Measurements from ENCODE around the gene LARP1B. TPM values are rescaled to one million over a fixed set of nuclear protein-coding genes. Genes with fewer than 3 reads are reported as not detected.

The LARP1B gene
- total and polyA plus RNA-seq, 2 of the 8 experiments (the other 6 are each of a cell fraction or from before 2014, with no cell fraction given) = 10.6 to 47.0 TPM

- no peak overlapping the region for H3K23ac ChIP-seq (ENCODE audit: insufficient read length)
- no peak overlapping the region for H2BK120ac ChIP-seq (replicated peaks; ENCODE audit: low read depth, low read length)
- no peak overlapping the region for H2AFZ ChIP-seq (ENCODE audit: low read length)
- no peaks in the 10 kb centered on the region for H3K9me3 ChIP-seq (ENCODE audit: insufficient read depth in 2 of 2, low read depth in 1 of 2, low read length in 1 of 2)
- no peak overlapping the region for H3K9ac ChIP-seq (replicated peaks in 1 of 4; ENCODE audit: extremely low read depth in 1 of 4, low read depth in 3 of 4, low read length in 3 of 4)
- H2BK15ac ChIP-seq (ENCODE audit: low read length) = no peak overlapping the region
- H3K56ac ChIP-seq (replicated peaks; ENCODE audit: insufficient read length, low read depth, low read length) = no peak overlapping the region
- no peaks in the 10 kb centered on the region for H3K36me3 ChIP-seq (ENCODE audit: control insufficient read depth in 2 of 4, insufficient read depth in 4 of 4, low read length in 3 of 4)
- no peak for DNase-seq (ENCODE audit: low read depth in 1 of 2, low spot score in 2 of 2)
- H3K27ac ChIP-seq (ENCODE audit: low read depth, low read length) = no peak overlapping the region
- no peak overlapping the region for H4K91ac ChIP-seq (replicated peaks; ENCODE audit: insufficient read length, low read length)
- H2BK20ac ChIP-seq (ENCODE audit: low read length) = no peak overlapping the region
- no peaks in the 10 kb centered on the region; a peak in 1 of 4 replicates for H3K79me2 ChIP-seq (ENCODE audit: control insufficient read depth in 1 of 2, insufficient read depth in 2 of 2, low read length in 2 of 2)
- no peak overlapping the region for H3K14ac ChIP-seq (ENCODE audit: insufficient read length)
- no peak overlapping the region for H3K4me3 ChIP-seq (ENCODE audit: extremely low read depth in 1 of 4, insufficient read depth in 2 of 4, low read depth in 3 of 4, low read length in 4 of 4)
- no peak for FAIRE-seq
- no peaks in the 10 kb centered on the region for H3K23me2 ChIP-seq (ENCODE audit: low read depth, low read length)
- H3K27me3 ChIP-seq (replicated peaks in 1 of 4; ENCODE audit: control insufficient read depth in 3 of 4, extremely low read depth in 1 of 4, insufficient read depth in 3 of 4, low read length in 3 of 4) = no peaks in the 10 kb centered on the region
- ChIA-PET CTCF (ENCODE audit: partially characterized antibody) (no interaction called here), POLR2A (ENCODE audit: partially characterized antibody) (no interaction called here)
- H3K79me1 ChIP-seq (ENCODE audit: low read depth, low read length) = no peaks in the 10 kb centered on the region
- H2BK5ac ChIP-seq (ENCODE audit: low read depth, low read length) = no peak overlapping the region
- no peak overlapping the region for H4K8ac ChIP-seq (ENCODE audit: extremely low read depth, insufficient read depth, low read length)
- TF ChIP-seq BCL11A (IDR thresholded peaks at IDR 0.05; ENCODE audit: low read depth in 2 of 2, low read length in 2 of 2) (no peak), NRF1 (IDR thresholded peaks at IDR 0.05; ENCODE audit: low read depth, low read length) (no peak)
- H2AK5ac ChIP-seq (ENCODE audit: low read depth, low read length) = no peak overlapping the region
- no peak overlapping the region for H3K4ac ChIP-seq (replicated peaks; ENCODE audit: insufficient read length, low read depth, low read length)
- H3K4me1 ChIP-seq (replicated peaks in 1 of 4; ENCODE audit: control insufficient read depth in 3 of 4, insufficient read depth in 4 of 4, low read length in 3 of 4) = peaks cover 0 to 2% (median 0%) of the 10 kb centered on the region in 4 experiments; a peak in 1 of 7 replicates
- no peak overlapping the region for H3K4me2 ChIP-seq (ENCODE audit: insufficient read depth in 1 of 2, low read depth in 2 of 2, low read length in 2 of 2)
- no peaks in the 10 kb centered on the region for H4K20me1 ChIP-seq (replicated peaks in 1 of 2; ENCODE audit: control insufficient read depth in 1 of 2, insufficient read depth in 2 of 2, low read length in 2 of 2)
- WGBS, 2 experiments (ENCODE audit: extremely low coverage in 1 of 2, insufficient coverage in 1 of 2, insufficient read length in 1 of 2, insufficient replicate concordance in 2 of 2, low coverage in 1 of 2, low lambda C conversion rate in 2 of 2, missing lambda C conversion rate in 1 of 2) = 83% methylated on average over 2 of the region's 2 CpGs; no CpG with 5 or more reads in 1 of the 2 experiments
- H2BK12ac ChIP-seq (ENCODE audit: low read depth, low read length) = no peak overlapping the region
- no peak overlapping the region for H3K18ac ChIP-seq (ENCODE audit: extremely low read depth, low read length)
- no peak overlapping the region for H4K5ac ChIP-seq (ENCODE audit: insufficient read length, low read depth, low read length)
Measured at GRCh38 chr4:128166982-128167381, 105.9 kb downstream of the LARP1B start.

Data from H1 (cell line).